GM18861 (cell line): ENCODE data around the gene CRB2.
"Not testable (repeated sequence)": the region's sequence is repeated elsewhere in the genome, so short reads cannot be mapped to it uniquely, and the experiment has no call there.

Experiments used
- ATAC-seq: cut with Tn5 transposase; IDR thresholded peaks from one replicate; pipeline ENCODE4 v1.9.1; 2021; ENCODE audit not compliant: unreplicated experiment

Gene CRB2

GRCh38 chr9:123327697-123328100 is 28.3 kb upstream of the CRB2 start:
- no peak for ATAC-seq

- ATAC-seq, result no peak
Observed at GRCh38 chr9:123329329-123329955, 26.6 kb upstream of the CRB2 start.

DNA sequence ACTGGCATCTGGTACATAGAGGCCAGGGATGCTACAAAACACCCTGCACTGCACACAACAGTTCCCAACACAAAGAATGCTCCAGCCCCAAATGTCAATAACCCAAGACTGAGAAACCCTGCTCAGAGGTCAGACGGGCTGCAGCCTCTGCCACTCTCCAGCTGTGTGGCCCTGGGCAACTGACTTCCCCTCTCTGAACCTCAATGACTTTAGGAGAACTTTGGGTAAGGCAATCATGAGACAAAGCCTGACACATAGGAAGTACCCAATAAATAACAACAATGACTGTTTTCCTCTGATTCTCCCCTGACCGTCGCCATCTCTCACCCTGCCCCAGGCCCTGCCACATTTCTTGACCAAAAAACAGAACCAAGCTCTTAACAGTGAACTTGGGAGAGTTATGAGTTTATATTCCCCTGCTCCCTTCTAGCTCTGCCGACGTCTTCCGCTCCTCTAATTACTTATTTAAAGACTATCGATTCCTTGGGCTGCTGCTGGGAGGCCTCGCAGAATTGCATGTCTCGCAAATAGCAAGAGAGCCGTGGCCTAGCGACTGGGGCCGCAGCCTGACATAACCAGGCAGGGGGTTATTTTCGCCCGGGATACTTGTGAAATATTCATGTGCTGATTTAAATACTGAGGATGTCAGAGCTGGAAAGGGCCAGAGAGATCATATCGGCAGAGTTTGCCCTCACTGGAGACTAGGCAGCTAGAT is 24.5 kb upstream of the CRB2 start:
- ATAC-seq, result no peak

GRCh38 chr9:123333058-123333669 is 22.8 kb upstream of the CRB2 start:
- ATAC-seq, result not testable (repeated sequence)

DNA sequence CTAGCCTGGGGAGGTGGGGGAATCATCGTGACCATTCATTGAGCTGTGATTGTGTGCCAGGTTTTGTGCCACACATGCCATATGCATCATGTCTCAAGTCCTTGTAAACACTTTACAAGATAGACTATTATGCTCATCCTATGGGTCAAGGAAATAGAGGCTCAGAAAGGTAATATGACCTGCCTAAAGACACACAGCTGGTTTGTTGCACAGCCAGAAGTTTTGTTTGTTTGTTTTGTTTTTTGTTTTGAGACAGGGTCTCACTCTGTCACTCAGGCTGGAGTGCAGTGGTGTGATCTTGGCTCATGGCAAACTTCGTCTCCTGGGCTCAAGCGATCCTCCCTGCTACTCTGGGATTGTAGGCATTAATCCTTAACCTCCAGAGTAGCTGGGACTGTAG is 21.4 kb upstream of the CRB2 start:
- no peak for ATAC-seq

DNA sequence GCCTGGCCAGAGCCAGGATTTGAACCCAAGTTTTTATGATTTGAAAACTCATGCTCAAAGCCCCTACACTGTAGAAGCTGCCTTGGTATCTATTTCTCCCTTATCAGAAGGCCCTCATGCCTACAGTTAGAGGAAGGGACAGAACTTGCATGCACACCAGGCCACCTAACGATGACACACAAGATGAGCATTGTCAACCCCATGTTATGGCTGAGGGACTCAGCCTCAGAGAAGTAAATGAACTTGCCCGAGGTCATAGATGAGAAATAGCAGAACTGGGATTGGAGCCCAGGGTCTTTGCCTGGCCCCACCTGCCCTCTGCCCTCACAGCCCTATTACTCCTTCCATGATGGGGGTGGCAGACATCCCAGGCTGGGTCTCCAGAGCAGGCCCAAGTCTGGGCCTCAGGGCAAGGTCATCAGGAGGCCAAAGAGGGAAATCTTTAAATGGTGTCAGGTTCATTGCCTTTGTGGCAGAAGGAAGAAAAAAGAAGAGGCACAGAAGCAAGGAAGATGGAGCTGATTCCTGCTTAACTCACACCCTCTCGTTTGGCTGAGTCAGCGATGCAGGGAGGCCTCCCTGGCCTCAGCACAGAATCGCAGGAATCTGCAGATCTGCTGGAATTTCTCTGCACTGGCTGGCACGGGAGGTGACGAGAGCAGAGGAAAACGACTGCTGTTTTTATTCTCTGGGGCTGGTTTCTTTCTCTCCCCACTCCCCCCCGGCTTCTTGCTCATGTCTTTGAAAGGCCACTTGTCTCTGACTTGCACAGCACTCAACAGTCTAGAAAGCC is 20.6 kb upstream of the CRB2 start:
- no peak for ATAC-seq

- no peak for ATAC-seq
Observed at GRCh38 chr9:123335986-123336329, 20.0 kb upstream of the CRB2 start.

DNA sequence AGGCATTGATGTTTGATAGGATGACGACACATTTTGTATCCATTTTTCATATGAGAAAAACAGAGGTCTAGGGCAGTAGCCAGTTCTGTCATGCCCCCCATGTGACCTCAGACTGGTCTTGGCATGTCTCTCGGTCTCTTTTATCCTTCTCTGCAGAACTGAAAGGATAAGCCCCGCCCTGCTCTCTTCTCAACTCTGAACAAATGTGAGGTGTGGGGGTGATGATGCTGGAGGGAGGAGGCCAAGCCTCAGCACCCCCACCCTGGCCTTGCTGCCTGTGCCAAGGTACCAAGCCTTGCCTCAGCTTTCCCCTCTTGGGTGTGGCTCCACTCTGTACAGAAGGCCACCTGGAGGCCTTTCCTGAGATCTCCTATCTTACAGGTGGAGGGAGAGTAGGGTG is 19.5 kb upstream of the CRB2 start:
- ATAC-seq, result no peak

DNA sequence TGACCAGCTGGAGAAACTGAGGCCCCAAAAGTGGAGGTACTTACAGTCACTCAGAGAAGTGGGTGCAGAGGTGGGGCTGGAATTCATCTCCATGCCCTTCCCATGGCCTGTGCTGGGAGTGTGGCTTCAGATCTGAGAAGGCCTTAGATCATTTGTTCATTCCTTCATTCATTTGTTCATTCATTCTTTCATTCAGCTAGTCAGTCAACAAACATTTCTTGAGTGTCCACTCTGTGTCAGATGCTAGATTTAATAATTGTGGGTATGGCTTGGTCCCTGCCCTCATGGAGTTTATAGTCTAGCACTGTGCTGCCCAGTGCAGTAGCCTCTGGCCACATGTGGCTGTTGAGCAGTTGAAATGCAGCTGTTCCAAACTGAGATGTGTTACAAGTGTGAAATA is 19.0 kb upstream of the CRB2 start:
- no peak for ATAC-seq

GRCh38 chr9:123337971-123338370 is 18.0 kb upstream of the CRB2 start:
- no peak for ATAC-seq

DNA sequence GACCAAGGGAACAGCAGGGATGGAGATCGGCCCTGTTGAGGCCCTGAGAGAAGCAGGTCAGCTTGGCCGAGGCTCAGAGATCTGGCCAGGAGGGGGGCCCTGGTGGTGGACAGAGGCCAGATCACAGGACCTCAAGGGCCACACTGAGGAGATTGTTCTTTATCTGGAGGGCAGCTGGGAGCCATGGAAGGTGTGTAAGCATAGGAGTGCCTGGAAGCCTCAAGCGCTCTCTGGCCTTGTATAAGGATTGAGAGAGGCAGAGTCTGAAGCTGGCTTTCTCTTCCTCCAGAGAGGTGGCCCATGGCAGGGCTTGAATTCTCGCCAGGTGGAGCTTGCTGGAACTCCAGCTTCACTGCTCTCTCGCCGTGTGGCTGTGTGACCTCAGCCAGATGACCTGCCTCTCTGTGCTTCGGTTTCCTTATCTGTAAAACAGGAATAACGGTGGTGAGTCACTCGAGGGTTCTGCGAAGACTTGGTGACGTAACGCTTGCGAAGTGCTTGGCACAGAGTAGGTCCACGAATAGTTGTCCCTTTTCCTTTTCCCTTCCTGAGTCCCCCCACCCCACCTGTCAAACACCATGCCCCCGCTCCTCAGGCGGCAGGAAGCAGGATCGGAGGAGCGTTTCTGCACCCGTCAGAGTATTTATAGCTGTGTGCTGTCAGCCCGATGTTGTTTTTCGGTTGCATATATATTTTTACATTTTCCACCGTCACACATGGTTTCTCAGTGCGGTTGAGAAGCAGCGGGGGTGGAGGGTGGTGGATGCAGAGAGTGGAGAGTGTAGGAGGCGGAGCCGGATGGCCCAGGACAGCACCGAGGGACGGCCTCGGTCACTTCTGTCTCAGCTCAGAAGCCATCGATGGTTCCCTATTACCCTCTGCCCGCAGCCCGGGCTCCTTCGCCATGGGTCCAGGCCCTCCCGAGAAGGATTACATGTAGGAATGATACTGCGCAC is 17.0 kb upstream of the CRB2 start:
- ATAC-seq, result peak; percentile 47

GRCh38 chr9:123339666-123340510 is 16.1 kb upstream of the CRB2 start:
- ATAC-seq, result peak; percentile 37

DNA sequence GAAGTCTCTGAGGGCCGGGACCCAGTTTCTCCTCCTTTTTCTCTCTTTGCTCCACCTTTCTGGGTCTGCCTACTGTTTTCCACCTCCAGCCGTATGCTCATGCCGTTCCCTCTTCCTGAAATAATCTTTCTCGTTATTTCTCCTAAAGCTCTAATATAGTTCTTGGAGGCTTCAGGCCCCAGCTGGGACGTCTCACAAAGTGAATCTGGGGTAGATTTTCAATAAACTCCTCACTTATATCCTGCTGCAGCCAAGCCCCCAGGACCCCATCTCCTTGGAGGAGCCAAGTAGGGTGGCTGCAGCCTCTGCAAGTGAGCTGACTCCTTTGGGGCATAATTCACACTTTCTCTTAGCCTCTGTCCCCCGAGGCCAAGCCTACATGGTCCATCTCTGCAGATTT is 14.2 kb upstream of the CRB2 start:
- ATAC-seq, result no peak

DNA sequence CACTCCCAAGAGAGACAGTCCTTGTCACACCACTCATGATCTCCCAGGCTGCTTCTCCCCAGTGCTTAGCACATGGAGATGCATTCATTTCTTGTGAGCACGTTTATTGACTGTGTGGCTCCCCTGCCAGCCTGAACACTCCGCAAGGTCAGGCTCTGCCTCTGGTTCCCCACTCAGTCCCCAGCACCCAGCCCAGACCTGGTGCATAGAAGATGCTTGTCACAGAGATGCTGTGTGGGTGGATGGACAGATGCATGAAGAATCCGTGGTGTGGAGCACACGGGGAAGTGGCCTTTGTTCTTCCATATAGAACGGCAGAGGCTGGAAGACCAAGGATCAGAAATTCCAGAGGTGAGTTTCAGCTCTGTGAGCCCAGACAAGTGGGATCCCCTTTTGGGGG is 13.8 kb upstream of the CRB2 start:
- no peak for ATAC-seq

- ATAC-seq, result no peak
Observed at GRCh38 chr9:123343443-123344191, 12.4 kb upstream of the CRB2 start.

DNA sequence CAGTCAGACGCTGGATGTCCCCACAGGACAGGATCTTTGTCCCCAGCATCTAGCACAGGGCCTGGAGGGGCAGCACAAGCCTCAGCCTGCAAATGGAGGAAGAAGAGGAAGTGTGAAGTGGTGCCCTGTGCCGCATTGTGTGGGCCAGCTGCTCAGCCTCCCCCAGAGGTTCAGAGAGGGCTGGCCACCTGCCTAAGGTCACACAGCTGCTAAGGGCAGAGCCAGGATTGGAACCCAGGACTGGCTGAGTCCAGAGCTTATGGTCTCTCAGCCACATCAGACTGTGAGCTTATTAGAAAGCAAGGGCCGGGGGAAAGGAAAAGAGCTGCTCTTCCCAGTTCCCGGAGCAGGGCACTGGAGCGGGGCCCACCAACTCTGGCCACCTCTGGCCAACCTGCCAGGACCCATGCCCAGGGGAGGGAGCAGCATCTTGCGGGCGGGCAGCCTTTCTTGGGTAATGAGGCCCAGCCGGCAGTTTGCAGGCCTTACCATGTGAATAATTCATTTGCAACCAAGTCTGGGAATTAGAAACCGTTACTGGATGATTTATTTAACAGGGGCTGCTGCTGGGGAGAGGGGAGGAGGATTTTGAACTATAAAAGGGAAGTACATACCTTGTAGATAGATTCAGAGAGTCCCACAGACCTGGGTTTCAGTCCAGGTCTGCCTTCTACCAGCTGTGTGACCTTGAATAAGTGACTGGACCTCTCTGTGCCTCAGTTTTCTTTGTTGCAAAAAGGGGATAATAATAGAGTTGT is 11.6 kb upstream of the CRB2 start:
- ATAC-seq, result no peak

DNA sequence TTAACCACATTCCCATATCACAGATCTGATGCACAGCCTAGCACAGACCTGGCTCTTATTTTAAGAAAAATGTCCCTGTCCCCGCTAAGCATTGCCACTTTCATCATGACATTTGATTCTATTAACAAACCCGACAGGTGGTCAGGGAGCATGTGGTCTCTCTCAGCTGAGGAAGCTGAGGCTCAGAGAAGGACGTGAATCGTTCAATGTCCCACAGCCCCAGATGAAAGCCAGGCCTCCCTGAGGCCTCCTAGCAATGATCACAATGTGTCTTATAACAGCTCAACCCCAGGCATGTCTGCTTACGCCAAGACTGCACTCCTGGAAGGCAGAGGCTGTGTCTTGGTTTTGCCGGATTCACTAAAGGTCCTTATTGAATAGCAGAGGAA is 10.4 kb upstream of the CRB2 start:
- ATAC-seq, result no peak

DNA sequence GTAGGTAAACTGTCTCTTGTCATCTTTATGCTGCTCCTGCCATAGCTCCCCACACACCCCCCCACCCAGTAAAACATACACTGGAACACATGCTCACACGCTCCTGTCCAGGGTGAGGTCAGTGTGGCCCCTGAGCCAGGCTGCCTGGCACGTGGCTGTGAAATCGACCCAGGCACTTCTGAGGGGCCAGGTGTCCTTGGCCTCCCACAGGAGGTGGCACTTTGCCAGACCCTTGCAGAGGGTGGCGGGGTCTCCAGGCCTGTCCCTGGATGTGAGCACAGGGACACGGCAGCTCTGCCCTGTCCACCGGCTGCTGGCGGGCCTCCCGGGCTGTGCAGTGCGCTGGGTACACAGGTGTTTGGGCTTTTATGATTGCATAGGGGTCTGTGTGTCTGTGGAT is 10.0 kb upstream of the CRB2 start:
- no peak for ATAC-seq
